Stimulated activated CD4-positive, alpha-beta T cell treated with anti-CD3 and anti-CD28 coated beads, Interleukin-2, amount 100 ng/mL, for 24 hours (primary cell): ENCODE data around the gene SOX1.

Source experiments
- DNase-seq, 2 donors: peaks; one replicate each; pipeline ENCODE4 v3.0.0-alpha.2; 2020

Gene SOX1

GRCh38 chr13:112111239-112111857 is 44.4 kb downstream of the SOX1 start:
- DNase-seq, result no peak

- no peak for DNase-seq
Observed at GRCh38 chr13:112112534-112113276, 45.8 kb downstream of the SOX1 start.

GRCh38 chr13:112113348-112113747 is 46.4 kb downstream of the SOX1 start:
- no peak for DNase-seq

- DNase-seq, result no peak
Observed at GRCh38 chr13:112113851-112114250, 46.9 kb downstream of the SOX1 start.

- no peak for DNase-seq
Observed at GRCh38 chr13:112114391-112114790, 47.4 kb downstream of the SOX1 start.

GRCh38 chr13:112115403-112116091 is 48.6 kb downstream of the SOX1 start:
- no peak for DNase-seq

- DNase-seq, result no peak
Observed at GRCh38 chr13:112116187-112116950, 49.4 kb downstream of the SOX1 start.

- no peak for DNase-seq
Observed at GRCh38 chr13:112117258-112117954, 50.5 kb downstream of the SOX1 start.

GRCh38 chr13:112117955-112118302 is 51.0 kb downstream of the SOX1 start:
- DNase-seq, result no peak

- no peak for DNase-seq
Observed at GRCh38 chr13:112118451-112119064, 51.6 kb downstream of the SOX1 start.

GRCh38 chr13:112119192-112120030 is 52.5 kb downstream of the SOX1 start:
- no peak for DNase-seq

- DNase-seq, result no peak
Observed at GRCh38 chr13:112120031-112120373, 53.1 kb downstream of the SOX1 start.
